ENCODE data around the gene DDR1.
"Not testable (repeated sequence)": the region's sequence is repeated elsewhere in the genome, so short reads cannot be mapped to it uniquely, and the experiment has no call there.

DDR1 gene

GRCh38 chr6:30894935-30895334 is 10.6 kb downstream of the DDR1 start:
- no peak for DNase-seq

- DNase-seq, result no peak
Observed at GRCh38 chr6:30895343-30895742, 11.0 kb downstream of the DDR1 start.

GRCh38 chr6:30896541-30896940 is 12.2 kb downstream of the DDR1 start:
- DNase-seq, result no peak

GRCh38 chr6:30897882-30898281 is 13.6 kb downstream of the DDR1 start:
- no peak for DNase-seq

GRCh38 chr6:30898750-30899360 is 14.5 kb downstream of the DDR1 start:
- DNase-seq, result no peak

- no peak for DNase-seq
Observed at GRCh38 chr6:30900863-30901417, 16.6 kb downstream of the DDR1 start.

GRCh38 chr6:30901436-30901835 is 17.1 kb downstream of the DDR1 start:
- DNase-seq, result no peak

DNA sequence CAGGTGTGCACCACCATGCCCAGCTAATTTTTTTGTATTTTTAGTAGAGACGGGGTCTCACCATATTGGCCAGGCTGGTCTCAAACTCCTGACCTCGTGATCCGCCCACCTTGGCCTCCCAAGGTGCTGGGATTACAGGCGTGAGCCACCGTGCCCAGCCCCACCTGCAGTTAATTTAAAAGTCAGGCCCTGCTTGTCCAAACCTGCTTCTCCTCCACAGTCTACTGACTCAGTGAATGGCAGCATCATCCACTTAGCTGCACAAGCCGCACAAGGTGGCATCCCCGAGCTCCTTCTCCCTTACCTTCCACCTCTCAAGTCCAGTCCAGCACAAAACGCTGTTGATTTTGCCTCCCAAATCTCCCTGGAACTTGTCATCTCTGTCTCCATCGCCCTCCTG is 17.9 kb downstream of the DDR1 start:
- DNase-seq, result not testable (repeated sequence)

- DNase-seq, result no peak
Observed at GRCh38 chr6:30902709-30903108, 18.4 kb downstream of the DDR1 start.

GRCh38 chr6:30903236-30903635 is 18.9 kb downstream of the DDR1 start:
- no peak for DNase-seq

GRCh38 chr6:30907290-30907757 is 23.0 kb downstream of the DDR1 start:
- not testable (repeated sequence) for DNase-seq

GRCh38 chr6:30907758-30908591 is 23.7 kb downstream of the DDR1 start, which contains the start of gene GTF2H4:
Gene GTF2H4, plus strand, starts transcription at chr6:30908207.
- peak; percentile 96 for DNase-seq

DNA sequence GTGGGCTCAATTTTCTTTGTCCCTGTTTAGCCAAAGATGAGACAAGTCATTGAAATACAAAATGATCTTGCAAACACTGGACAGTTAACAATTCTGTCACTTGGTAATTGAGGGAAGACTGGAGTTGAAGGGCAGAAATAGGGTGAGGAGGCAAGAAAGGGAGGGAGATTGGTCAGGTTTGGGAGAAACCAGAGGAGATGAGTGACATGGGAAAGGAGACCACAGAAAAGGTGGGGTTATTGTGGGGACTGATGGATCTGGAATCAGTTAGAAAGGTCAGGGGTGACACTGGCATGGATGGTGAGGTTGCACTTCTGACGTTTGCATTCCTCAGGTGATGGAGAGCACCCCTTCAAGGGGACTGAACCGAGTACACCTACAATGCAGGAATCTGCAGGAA is 24.4 kb downstream of the DDR1 start:
- no peak for DNase-seq

DNA sequence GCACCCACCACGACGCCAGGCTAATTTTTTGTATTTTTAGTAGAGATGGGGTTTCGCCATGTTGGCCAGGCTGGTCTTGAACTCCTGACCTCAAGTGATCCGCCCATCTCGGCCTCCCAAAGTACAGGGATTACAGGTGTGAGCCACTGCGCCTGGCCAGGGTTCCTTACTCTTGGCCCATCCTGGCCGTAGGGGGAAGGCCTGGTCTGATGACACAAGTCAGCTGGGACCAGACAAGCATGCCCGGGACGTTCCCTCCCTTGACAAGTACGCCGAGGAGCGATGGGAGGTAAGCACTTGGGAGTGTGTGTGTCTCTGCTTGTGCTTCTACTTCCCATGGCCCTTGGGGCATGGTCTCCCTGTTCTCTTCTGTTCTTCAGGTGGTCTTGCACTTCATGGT is 26.2 kb downstream of the DDR1 start:
- DNase-seq, result not testable (repeated sequence)

GRCh38 chr6:30912746-30913520 is 28.6 kb downstream of the DDR1 start:
- no peak for DNase-seq

- DNase-seq, result no peak
Observed at GRCh38 chr6:30913721-30914075, 29.4 kb downstream of the DDR1 start.

DNA sequence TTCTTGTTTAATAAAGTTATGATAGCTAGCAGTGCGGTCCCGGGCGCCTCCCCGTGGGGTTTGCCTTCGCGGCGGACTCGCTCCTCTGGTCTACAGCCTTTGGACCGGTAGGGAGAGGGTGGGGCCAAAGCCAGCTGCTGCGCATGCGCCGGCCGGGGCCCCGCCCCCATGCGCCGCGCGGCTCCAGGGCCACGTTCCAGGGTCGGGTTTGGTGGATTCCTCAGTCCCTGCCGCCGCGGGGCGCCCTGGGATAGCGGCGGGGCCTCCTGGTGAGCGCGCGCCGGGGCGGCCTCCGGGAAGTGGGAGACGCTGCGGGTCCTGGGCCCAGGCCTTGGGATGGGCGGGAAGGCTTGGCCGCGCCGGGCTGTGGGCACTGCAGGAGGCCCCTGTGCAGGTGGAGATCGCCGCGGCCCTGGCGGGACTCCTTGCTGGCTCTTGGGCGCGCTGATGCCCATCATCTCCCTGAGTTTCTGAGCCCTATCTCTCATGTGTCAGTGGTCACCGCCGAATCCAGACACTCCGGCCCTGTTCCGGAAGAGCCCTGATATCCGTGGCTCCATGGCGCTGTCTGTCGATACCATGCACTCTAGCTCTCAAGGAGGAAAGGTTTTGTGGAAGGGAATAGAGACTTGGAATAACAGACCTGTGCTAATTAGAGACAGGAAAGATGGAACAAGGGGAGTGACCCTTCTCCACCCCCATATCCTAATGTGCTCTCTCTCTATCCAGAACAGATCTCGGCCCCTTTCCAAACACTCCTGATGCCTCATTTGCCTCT is 29.9 kb downstream of the DDR1 start, which contains the start of gene VARS2:
TSS of gene VARS2 (plus strand) at position 163 of the 778 bp plus-strand sequence. CDS start at position 762, 599 bp downstream.
- DNase-seq, result peak; percentile 92

GRCh38 chr6:30914854-30915590 is 30.7 kb downstream of the DDR1 start:
- DNase-seq, result no peak

GRCh38 chr6:30915591-30915946 is 31.2 kb downstream of the DDR1 start:
- peak; percentile 43 for DNase-seq

GRCh38 chr6:30917041-30917440 is 32.7 kb downstream of the DDR1 start:
- no peak for DNase-seq

DNA sequence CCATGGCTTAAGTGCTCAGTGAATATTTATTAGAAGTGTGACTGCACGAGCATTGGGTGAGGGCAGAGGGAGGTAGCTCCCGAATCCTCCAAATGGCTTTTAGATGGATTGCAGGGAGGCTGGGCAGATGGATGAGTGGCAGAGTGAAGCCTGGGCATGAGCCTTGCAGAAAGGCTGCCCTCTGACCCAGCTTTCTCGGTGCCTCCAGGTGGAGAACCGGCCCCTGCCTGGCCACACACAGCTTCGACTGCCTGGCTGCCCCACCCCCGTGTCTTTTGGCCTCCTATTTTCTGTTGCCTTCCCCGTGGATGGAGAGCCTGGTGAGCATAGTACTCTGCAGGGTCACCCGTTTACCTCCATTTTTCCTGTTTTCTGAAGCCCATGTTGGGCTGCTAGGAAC is 33.2 kb downstream of the DDR1 start:
- DNase-seq, result no peak

GRCh38 chr6:30918670-30919069 is 34.4 kb downstream of the DDR1 start:
- no peak for DNase-seq
